ENCODE measurements around the gene LILRA2.
A peak's percentile ranks its signal among the peaks of the same experiment; 100 is the strongest.

LILRA2 gene

GRCh38 chr19:54573330-54573872 lies at the start of gene LILRA2:
Gene LILRA2, plus strand, starts transcription at chr19:54573790. Its CDS starts 89 bp downstream, at chr19:54573879.
- H3K4me1 ChIP-seq (ENCODE audit: control insufficient read depth in 1 of 2, insufficient read depth in 2 of 2, low read length in 2 of 2): no peaks in the 10 kb centered on the region
- no peak within 1 kb of the TSS for H3K27ac ChIP-seq (ENCODE audit: low read length)

GRCh38 chr19:54525636-54526035 lies 48.0 kb upstream of the LILRA2 start:
- H3K4me1 ChIP-seq (ENCODE audit: control insufficient read depth in 1 of 2, insufficient read depth in 2 of 2, low read length in 2 of 2): no peaks in the 10 kb centered on the region
- no peaks in the 10 kb centered on the region for H3K27me3 ChIP-seq (ENCODE audit: low read depth, low read length)
- no peak overlapping the region for H3K4me3 ChIP-seq (ENCODE audit: low read depth in 1 of 2, low read length in 2 of 2)
- no peak overlapping the region for H3K27ac ChIP-seq (ENCODE audit: low read length)
- H3K9me3 ChIP-seq (ENCODE audit: control insufficient read depth in 1 of 2, low read length in 2 of 2): no peaks in the 10 kb centered on the region
- H3K36me3 ChIP-seq (ENCODE audit: control insufficient read depth in 1 of 2, insufficient read depth in 2 of 2, low read length in 2 of 2): no peaks in the 10 kb centered on the region

More at GRCh38 chr19:54573330-54573872, at the start of gene LILRA2:
- Histone ChIP-seq H3K4me3 (ENCODE audit: low read depth in 1 of 2, low read length in 2 of 2) (peak within 1 kb of the TSS in 1 of 2 donors; percentile 42), H3K36me3 (ENCODE audit: control insufficient read depth in 1 of 2, insufficient read depth in 2 of 2, low read length in 2 of 2) (no peaks in the 10 kb centered on the region), H3K9me3 (ENCODE audit: control insufficient read depth in 1 of 2, low read length in 2 of 2) (no peaks in the 10 kb centered on the region), H3K27me3 (ENCODE audit: low read depth, low read length) (no peaks in the 10 kb centered on the region)

GRCh38 chr19:54526972-54527371 lies 46.6 kb upstream of the LILRA2 start:
- Histone ChIP-seq H3K9me3 (ENCODE audit: control insufficient read depth in 1 of 2, low read length in 2 of 2) (no peaks in the 10 kb centered on the region), H3K27me3 (ENCODE audit: low read depth, low read length) (no peaks in the 10 kb centered on the region), H3K27ac (ENCODE audit: low read length) (no peak overlapping the region), H3K4me1 (ENCODE audit: control insufficient read depth in 1 of 2, insufficient read depth in 2 of 2, low read length in 2 of 2) (no peaks in the 10 kb centered on the region), H3K4me3 (ENCODE audit: low read depth in 1 of 2, low read length in 2 of 2) (no peak overlapping the region), H3K36me3 (ENCODE audit: control insufficient read depth in 1 of 2, insufficient read depth in 2 of 2, low read length in 2 of 2) (no peaks in the 10 kb centered on the region)

- Histone ChIP-seq H3K27me3 (ENCODE audit: low read depth, low read length) (no peaks in the 10 kb centered on the region), H3K27ac (ENCODE audit: low read length) (no peak overlapping the region), H3K36me3 (ENCODE audit: control insufficient read depth in 1 of 2, insufficient read depth in 2 of 2, low read length in 2 of 2) (no peaks in the 10 kb centered on the region), H3K4me1 (ENCODE audit: control insufficient read depth in 1 of 2, insufficient read depth in 2 of 2, low read length in 2 of 2) (no peaks in the 10 kb centered on the region), H3K9me3 (ENCODE audit: control insufficient read depth in 1 of 2, low read length in 2 of 2) (no peaks in the 10 kb centered on the region), H3K4me3 (ENCODE audit: low read depth in 1 of 2, low read length in 2 of 2) (no peak overlapping the region)
Observed at GRCh38 chr19:54530866-54531265, 42.7 kb upstream of the LILRA2 start.

- no peaks in the 10 kb centered on the region for H3K4me1 ChIP-seq (ENCODE audit: control insufficient read depth in 1 of 2, insufficient read depth in 2 of 2, low read length in 2 of 2)
- no peak overlapping the region for H3K4me3 ChIP-seq (ENCODE audit: low read depth in 1 of 2, low read length in 2 of 2)
- no peaks in the 10 kb centered on the region for H3K36me3 ChIP-seq (ENCODE audit: control insufficient read depth in 1 of 2, insufficient read depth in 2 of 2, low read length in 2 of 2)
- H3K9me3 ChIP-seq (ENCODE audit: control insufficient read depth in 1 of 2, low read length in 2 of 2): no peaks in the 10 kb centered on the region
- no peaks in the 10 kb centered on the region for H3K27me3 ChIP-seq (ENCODE audit: low read depth, low read length)
- no peak overlapping the region for H3K27ac ChIP-seq (ENCODE audit: low read length)
Observed at GRCh38 chr19:54532528-54532927, 41.1 kb upstream of the LILRA2 start.

- H3K4me1 ChIP-seq (ENCODE audit: control insufficient read depth in 1 of 2, insufficient read depth in 2 of 2, low read length in 2 of 2): no peaks in the 10 kb centered on the region
- no peak overlapping the region for H3K4me3 ChIP-seq (ENCODE audit: low read depth in 1 of 2, low read length in 2 of 2)
- no peaks in the 10 kb centered on the region for H3K36me3 ChIP-seq (ENCODE audit: control insufficient read depth in 1 of 2, insufficient read depth in 2 of 2, low read length in 2 of 2)
- no peak overlapping the region for H3K27ac ChIP-seq (ENCODE audit: low read length)
- H3K27me3 ChIP-seq (ENCODE audit: low read depth, low read length): no peaks in the 10 kb centered on the region
- no peaks in the 10 kb centered on the region for H3K9me3 ChIP-seq (ENCODE audit: control insufficient read depth in 1 of 2, low read length in 2 of 2)
Observed at GRCh38 chr19:54533476-54533875, 40.1 kb upstream of the LILRA2 start.

- H3K36me3 ChIP-seq (ENCODE audit: control insufficient read depth in 1 of 2, insufficient read depth in 2 of 2, low read length in 2 of 2): no peaks in the 10 kb centered on the region
- no peaks in the 10 kb centered on the region for H3K27me3 ChIP-seq (ENCODE audit: low read depth, low read length)
- no peak overlapping the region for H3K4me3 ChIP-seq (ENCODE audit: low read depth in 1 of 2, low read length in 2 of 2)
- H3K27ac ChIP-seq (ENCODE audit: low read length): no peak overlapping the region
- H3K4me1 ChIP-seq (ENCODE audit: control insufficient read depth in 1 of 2, insufficient read depth in 2 of 2, low read length in 2 of 2): no peaks in the 10 kb centered on the region
- H3K9me3 ChIP-seq (ENCODE audit: control insufficient read depth in 1 of 2, low read length in 2 of 2): no peaks in the 10 kb centered on the region
Observed at GRCh38 chr19:54534156-54534555, 39.4 kb upstream of the LILRA2 start.

GRCh38 chr19:54535601-54536000 lies 38.0 kb upstream of the LILRA2 start:
- Histone ChIP-seq H3K36me3 (ENCODE audit: control insufficient read depth in 1 of 2, insufficient read depth in 2 of 2, low read length in 2 of 2) (no peaks in the 10 kb centered on the region), H3K9me3 (ENCODE audit: control insufficient read depth in 1 of 2, low read length in 2 of 2) (no peaks in the 10 kb centered on the region), H3K4me1 (ENCODE audit: control insufficient read depth in 1 of 2, insufficient read depth in 2 of 2, low read length in 2 of 2) (no peaks in the 10 kb centered on the region), H3K27ac (ENCODE audit: low read length) (no peak overlapping the region), H3K27me3 (ENCODE audit: low read depth, low read length) (no peaks in the 10 kb centered on the region), H3K4me3 (ENCODE audit: low read depth in 1 of 2, low read length in 2 of 2) (no peak overlapping the region)

GRCh38 chr19:54536956-54537355 lies 36.6 kb upstream of the LILRA2 start:
- Histone ChIP-seq H3K4me3 (ENCODE audit: low read depth in 1 of 2, low read length in 2 of 2) (no peak overlapping the region), H3K36me3 (ENCODE audit: control insufficient read depth in 1 of 2, insufficient read depth in 2 of 2, low read length in 2 of 2) (no peaks in the 10 kb centered on the region), H3K27me3 (ENCODE audit: low read depth, low read length) (no peaks in the 10 kb centered on the region), H3K4me1 (ENCODE audit: control insufficient read depth in 1 of 2, insufficient read depth in 2 of 2, low read length in 2 of 2) (no peaks in the 10 kb centered on the region), H3K27ac (ENCODE audit: low read length) (no peak overlapping the region), H3K9me3 (ENCODE audit: control insufficient read depth in 1 of 2, low read length in 2 of 2) (no peaks in the 10 kb centered on the region)

- no peak overlapping the region for H3K27ac ChIP-seq (ENCODE audit: low read length)
- peaks cover 0 to 2% of the 10 kb centered on the region in 2 donors for H3K9me3 ChIP-seq (ENCODE audit: control insufficient read depth in 1 of 2, low read length in 2 of 2)
- no peak overlapping the region for H3K4me3 ChIP-seq (ENCODE audit: low read depth in 1 of 2, low read length in 2 of 2)
- no peaks in the 10 kb centered on the region for H3K27me3 ChIP-seq (ENCODE audit: low read depth, low read length)
- H3K36me3 ChIP-seq (ENCODE audit: control insufficient read depth in 1 of 2, insufficient read depth in 2 of 2, low read length in 2 of 2): no peaks in the 10 kb centered on the region
- no peaks in the 10 kb centered on the region for H3K4me1 ChIP-seq (ENCODE audit: control insufficient read depth in 1 of 2, insufficient read depth in 2 of 2, low read length in 2 of 2)
Observed at GRCh38 chr19:54541712-54542111, 31.9 kb upstream of the LILRA2 start.

- peaks cover 0 to 2% of the 10 kb centered on the region in 2 donors for H3K9me3 ChIP-seq (ENCODE audit: control insufficient read depth in 1 of 2, low read length in 2 of 2)
- H3K4me1 ChIP-seq (ENCODE audit: control insufficient read depth in 1 of 2, insufficient read depth in 2 of 2, low read length in 2 of 2): no peaks in the 10 kb centered on the region
- no peak overlapping the region for H3K4me3 ChIP-seq (ENCODE audit: low read depth in 1 of 2, low read length in 2 of 2)
- H3K36me3 ChIP-seq (ENCODE audit: control insufficient read depth in 1 of 2, insufficient read depth in 2 of 2, low read length in 2 of 2): no peaks in the 10 kb centered on the region
- no peak overlapping the region for H3K27ac ChIP-seq (ENCODE audit: low read length)
- no peaks in the 10 kb centered on the region for H3K27me3 ChIP-seq (ENCODE audit: low read depth, low read length)
Observed at GRCh38 chr19:54548806-54549205, 24.8 kb upstream of the LILRA2 start.

- Histone ChIP-seq H3K4me1 (ENCODE audit: control insufficient read depth in 1 of 2, insufficient read depth in 2 of 2, low read length in 2 of 2) (no peaks in the 10 kb centered on the region), H3K27ac (ENCODE audit: low read length) (no peak overlapping the region), H3K36me3 (ENCODE audit: control insufficient read depth in 1 of 2, insufficient read depth in 2 of 2, low read length in 2 of 2) (no peaks in the 10 kb centered on the region), H3K4me3 (ENCODE audit: low read depth in 1 of 2, low read length in 2 of 2) (no peak overlapping the region), H3K9me3 (ENCODE audit: control insufficient read depth in 1 of 2, low read length in 2 of 2) (peaks cover 0 to 1% of the 10 kb centered on the region in 2 donors), H3K27me3 (ENCODE audit: low read depth, low read length) (no peaks in the 10 kb centered on the region)
Observed at GRCh38 chr19:54549224-54549623, 24.4 kb upstream of the LILRA2 start.
